Panc1 (cell line): ENCODE results near the gene OVOL3. TPM values are rescaled to one million over a fixed set of nuclear protein-coding genes. Genes with fewer than 3 reads are reported as not detected.

Experiments
- ATAC-seq: fragments of 200-7000 bp; cut with Tn5 transposase; 2 replicates; pipeline ENCODE4 v1.9.1; 2020; ENCODE audit warnings: mild to moderate bottlenecking, moderate library complexity
- BruUV-seq: library from RNA; stranded (reverse); fragments of 400-500 nt; replicated peaks from 2 replicates; lab custom pipeline; 2021; lab: Mats Ljungman, UMichigan
- CTCF ChIA-PET: fragments of 300-600 bp; sonication (Branson Sonifier 250); formaldehyde crosslinking; loops from one replicate; lab custom pipeline; 2022; ENCODE audit warnings: antibody characterized with exemption; lab: Charles Lee
- POLR2A ChIA-PET: fragments of 300-600 bp; sonication (Branson Sonifier 250); formaldehyde crosslinking; loops from one replicate; lab custom pipeline; 2022; ENCODE audit warnings: antibody characterized with exemption; lab: Charles Lee
- DNase-seq: peaks from one replicate; pipeline ENCODE4 v3.0.0-alpha.2; 2010; ENCODE audit warnings: low read depth, low spot score
- H3K27ac ChIP-seq: 2 replicates; pipeline ENCODE4 v1.5.1; 2011; ENCODE audit warnings: mild to moderate bottlenecking, low read length, inconsistent platforms
- H3K27me3 ChIP-seq: fragments of 200-500 bp; sonication (Bioruptor generic); 2 replicates; pipeline ENCODE4 v1.6.0; 2014; ENCODE audit warnings: low read length, inconsistent platforms; ENCODE audit not compliant: control insufficient read depth, insufficient read depth
- H3K36me3 ChIP-seq: fragments of 200-500 bp; sonication (Bioruptor generic); 2 replicates; pipeline ENCODE4 v1.5.1; 2014; ENCODE audit warnings: inconsistent platforms, mild to moderate bottlenecking, low read length, moderate library complexity; ENCODE audit not compliant: control insufficient read depth, insufficient read depth
- H3K4me1 ChIP-seq: 2 replicates; pipeline ENCODE4 v1.5.1; 2011; ENCODE audit warnings: inconsistent platforms, mild to moderate bottlenecking, low read length, moderate library complexity; ENCODE audit not compliant: control insufficient read depth, insufficient read depth
- H3K4me3 ChIP-seq, 2 experiments: 2 replicates each; pipeline ENCODE4 v1.5.1; 2011 to 2012; ENCODE audit warnings: low read depth in 2 of 2, low read length in 2 of 2, mild to moderate bottlenecking in 2 of 2, inconsistent platforms in 1 of 2, moderate library complexity in 1 of 2
- H3K9me3 ChIP-seq: fragments of 200-500 bp; sonication (Bioruptor generic); 2 replicates; pipeline ENCODE4 v1.5.1; 2014; ENCODE audit warnings: low read depth, mild to moderate bottlenecking, inconsistent platforms, low read length, moderate library complexity; ENCODE audit not compliant: control insufficient read depth, insufficient read depth
- CTCF ChIP-seq: fragments of 450-650 bp; IDR thresholded peaks from 2 replicates; pipeline ENCODE4 v1.5.1; 2017; ENCODE audit warnings: mild to moderate bottlenecking
- POLR2AphosphoS5 ChIP-seq: IDR thresholded peaks from 2 replicates; pipeline ENCODE4 v1.6.1; 2012; ENCODE audit warnings: mild to moderate bottlenecking, low read depth, low read length, moderate library complexity
- REST ChIP-seq, 2 experiments: IDR thresholded peaks; 2 replicates each; pipeline ENCODE4 v1.6.1; 2011 to 2012; ENCODE audit warnings: low read depth in 2 of 2, control low read depth in 1 of 2, low read length in 1 of 2, mild to moderate bottlenecking in 1 of 2, moderate library complexity in 1 of 2; ENCODE audit not compliant: insufficient read depth in 1 of 2
- SIN3A ChIP-seq: IDR thresholded peaks from 2 replicates; pipeline ENCODE4 v1.6.1; 2012; ENCODE audit warnings: low read depth, mild to moderate bottlenecking, low read length, moderate library complexity, borderline replicate concordance; ENCODE audit not compliant: insufficient read depth
- TCF7L2 ChIP-seq: IDR thresholded peaks from 2 replicates; pipeline ENCODE4 v1.6.1; 2011; ENCODE audit warnings: mild to moderate bottlenecking, low read depth, low read length, inconsistent platforms
- in situ Hi-C: cut with HindIII; loops from 2 replicates; pipeline ENCODE4 v1.10.0; 2016; ENCODE audit warnings: low sequenced_read_pairs, low pct_unique_long_range_greater_than_20kb
- intact Hi-C: fragments of 100-400 bp; cut with micrococcal nuclease; formaldehyde crosslinking; loops from one replicate; pipeline ENCODE4 v1.10.0; 2022; ENCODE audit not compliant: unreplicated experiment
- total RNA-seq: library from RNA; stranded (reverse); gene quantifications from one replicate; pipeline ENCODE4 v1.2.1, GENCODE V29; 2021; ENCODE audit not compliant: unreplicated experiment

OVOL3 gene
- total RNA-seq, 1 experiment from 2014 or later: 0.44 TPM

GRCh38 chr19:36151144-36152018, 40.4 kb downstream of the OVOL3 start:
- Histone ChIP-seq H3K27me3 (no peaks in the 10 kb centered on the region), H3K27ac (no peak overlapping the region), H3K4me3 (no peak overlapping the region), H3K9me3 (no peaks in the 10 kb centered on the region), H3K4me1 (no peaks in the 10 kb centered on the region), H3K36me3 (no peaks in the 10 kb centered on the region)
- ChIA-PET CTCF (no interaction called here), POLR2A (interaction anchor here (0.6 kb wide), 1 partner anchor 21 kb away, joined by 3 read pairs; no protein-coding TSS in a partner anchor)
- ATAC-seq (peak; percentile 44), DNase-seq (no peak)
- no TSS peak for BruUV-seq
- TF ChIP-seq POLR2AphosphoS5 (no peak), REST (IDR thresholded peaks at IDR 0.05; ENCODE audit: insufficient read depth in 1 of 2, low read depth in 2 of 2, low read length in 1 of 2) (no peak), SIN3A (no peak), TCF7L2 (no peak)
- intact Hi-C loops: no loop called here
- in situ Hi-C loops: no loop called here

- H3K4me3 ChIP-seq: no peak overlapping the region
- intact Hi-C loops (no loop called here), in situ Hi-C loops (no loop called here)
- DNase-seq: no peak
- TF ChIP-seq REST (IDR thresholded peaks at IDR 0.05; ENCODE audit: insufficient read depth in 1 of 2, low read depth in 2 of 2, low read length in 1 of 2): no peak
- peak; percentile 43; the same call in 1 of the 2 replicates for TF ChIP-seq POLR2AphosphoS5
- TF ChIP-seq CTCF: no peak
- H3K9me3 ChIP-seq: no peaks in the 10 kb centered on the region
- no peaks in the 10 kb centered on the region for H3K27me3 ChIP-seq
- ChIA-PET CTCF (no interaction called here), POLR2A (interaction anchor here (0.6 kb wide), 1 partner anchor 21 kb away, joined by 3 read pairs; no protein-coding TSS in a partner anchor)
- no peaks in the 10 kb centered on the region for H3K36me3 ChIP-seq
- BruUV-seq: no TSS peak
- no peaks in the 10 kb centered on the region for H3K4me1 ChIP-seq
- ATAC-seq: 0 out of 2 replicates have a peak, but pooled peaks have one; percentile 3
- H3K27ac ChIP-seq: no peak overlapping the region
Observed at GRCh38 chr19:36152019-36152351, 41.0 kb downstream of the OVOL3 start.
